Brain microvascular endothelial cell (primary cell): ENCODE results near the gene AFG1L.

Source experiments
- DNase-seq: peaks from one replicate; pipeline ENCODE4 v3.0.0-alpha.2; 2020
- H3K27ac ChIP-seq: fragments of 250-450 bp; sonication (Bioruptor Pico); 2 replicates; pipeline ENCODE4 v1.5.1; 2020; ENCODE audit warnings: mild to moderate bottlenecking, moderate library complexity
- H3K27me3 ChIP-seq: fragments of 250-450 bp; sonication (Bioruptor Pico); replicated peaks from 2 replicates; pipeline ENCODE4 v1.5.1; 2020; ENCODE audit warnings: mild to moderate bottlenecking
- H3K36me3 ChIP-seq: fragments of 250-450 bp; sonication (Bioruptor Pico); replicated peaks from 2 replicates; pipeline ENCODE4 v1.5.1; 2020; ENCODE audit warnings: mild to moderate bottlenecking
- H3K4me3 ChIP-seq: 2 replicates; pipeline ENCODE4 v1.5.1; 2011; ENCODE audit warnings: low read depth, mild to moderate bottlenecking, control low read depth, low read length, moderate library complexity
- in situ Hi-C: cut with HindIII; loops from 2 replicates; pipeline ENCODE4 v1.10.0; 2017; ENCODE audit warnings: low sequenced_read_pairs, low pct_ligation_motif_present
- TF ChIP-seq, protein P1 (sequence below): IDR thresholded peaks from 2 replicates; pipeline ENCODE4 v1.5.1; 2011; ENCODE audit warnings: low read depth, mild to moderate bottlenecking, moderate library complexity, low read length, control low read depth, inconsistent platforms; ENCODE audit errors: missing control alignments

AFG1L gene

DNA sequence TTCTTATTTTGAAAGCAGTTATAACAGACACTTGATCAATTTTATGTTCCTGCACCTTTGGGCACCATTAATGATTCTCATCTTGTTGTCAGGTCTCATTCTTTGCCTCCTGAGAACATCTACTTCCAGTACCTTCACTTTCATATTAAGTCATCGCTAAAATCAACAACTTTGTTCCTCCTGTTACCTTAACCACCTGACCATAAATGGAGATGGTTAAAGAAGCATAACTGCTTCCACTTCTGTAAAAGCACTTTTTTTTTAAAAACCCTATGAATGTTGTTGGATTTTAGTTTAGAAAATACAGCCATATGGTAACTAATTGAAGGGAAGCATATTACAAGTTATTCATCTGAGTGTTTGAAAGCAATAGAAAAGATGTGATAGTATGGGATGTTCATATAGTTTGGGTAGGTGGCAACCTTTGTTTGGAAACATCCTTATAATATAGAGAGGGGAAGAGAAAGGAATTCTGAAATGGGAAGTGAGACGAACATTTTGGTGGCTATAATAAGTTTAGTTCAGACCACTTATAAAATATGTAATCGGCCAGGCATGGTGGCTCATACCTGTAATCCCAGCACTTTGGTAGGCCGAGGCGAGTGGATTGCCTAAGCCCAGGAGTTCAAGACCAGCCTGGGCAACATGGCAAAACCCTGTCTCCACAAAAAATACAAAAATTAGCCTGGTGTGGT lies 53.9 kb downstream of the AFG1L start:
- Histone ChIP-seq H3K27me3 (no peaks in the 10 kb centered on the region), H3K36me3 (no peaks in the 10 kb centered on the region), H3K4me3 (no peak overlapping the region), H3K27ac (no peak overlapping the region)
- no peak for DNase-seq
- TF ChIP-seq, protein P1, sequence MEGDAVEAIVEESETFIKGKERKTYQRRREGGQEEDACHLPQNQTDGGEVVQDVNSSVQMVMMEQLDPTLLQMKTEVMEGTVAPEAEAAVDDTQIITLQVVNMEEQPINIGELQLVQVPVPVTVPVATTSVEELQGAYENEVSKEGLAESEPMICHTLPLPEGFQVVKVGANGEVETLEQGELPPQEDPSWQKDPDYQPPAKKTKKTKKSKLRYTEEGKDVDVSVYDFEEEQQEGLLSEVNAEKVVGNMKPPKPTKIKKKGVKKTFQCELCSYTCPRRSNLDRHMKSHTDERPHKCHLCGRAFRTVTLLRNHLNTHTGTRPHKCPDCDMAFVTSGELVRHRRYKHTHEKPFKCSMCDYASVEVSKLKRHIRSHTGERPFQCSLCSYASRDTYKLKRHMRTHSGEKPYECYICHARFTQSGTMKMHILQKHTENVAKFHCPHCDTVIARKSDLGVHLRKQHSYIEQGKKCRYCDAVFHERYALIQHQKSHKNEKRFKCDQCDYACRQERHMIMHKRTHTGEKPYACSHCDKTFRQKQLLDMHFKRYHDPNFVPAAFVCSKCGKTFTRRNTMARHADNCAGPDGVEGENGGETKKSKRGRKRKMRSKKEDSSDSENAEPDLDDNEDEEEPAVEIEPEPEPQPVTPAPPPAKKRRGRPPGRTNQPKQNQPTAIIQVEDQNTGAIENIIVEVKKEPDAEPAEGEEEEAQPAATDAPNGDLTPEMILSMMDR, result no peak
- in situ Hi-C loops, result no loop called here

DNA sequence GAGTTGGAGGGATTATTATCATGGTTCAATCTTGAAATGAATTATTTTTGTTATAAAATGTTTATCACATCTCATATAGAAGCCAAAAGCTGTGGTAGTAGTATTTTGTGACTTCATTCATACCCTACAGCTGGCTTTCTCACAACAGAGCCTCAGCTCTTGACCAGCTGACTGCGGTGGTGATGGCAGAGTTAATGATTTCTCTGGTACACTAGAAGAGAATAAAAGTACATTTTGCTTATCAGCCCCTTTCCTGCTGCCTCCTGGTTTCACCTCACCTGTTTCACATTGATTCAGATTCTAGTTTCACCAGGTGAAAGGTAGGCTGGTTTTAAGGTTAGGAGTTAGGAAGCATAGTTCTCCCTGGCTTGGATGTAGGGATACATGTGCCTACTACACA lies 55.7 kb downstream of the AFG1L start:
- DNase-seq, result no peak
- in situ Hi-C loops, result no loop called here
- TF ChIP-seq, protein P1, result no peak

DNA sequence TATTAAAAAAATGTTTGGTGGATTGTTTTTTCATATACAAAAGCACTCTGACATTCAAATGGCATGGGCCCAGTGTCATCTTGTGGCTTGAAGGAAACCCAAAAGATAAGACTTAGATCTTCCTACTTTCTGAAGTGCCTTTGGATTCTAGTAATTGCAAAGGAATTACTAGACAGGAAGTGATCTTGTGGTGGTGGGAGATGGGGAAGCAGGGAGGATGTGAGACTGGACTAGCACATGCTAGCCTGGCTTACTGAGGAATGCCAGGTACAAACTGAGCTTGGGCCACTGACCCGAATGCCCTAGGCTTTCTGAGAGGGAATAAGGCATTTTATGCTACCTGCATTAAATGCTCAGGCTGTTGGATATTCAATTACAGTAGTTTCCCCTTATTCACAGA lies 59.0 kb downstream of the AFG1L start:
- Histone ChIP-seq H3K4me3 (no peak overlapping the region), H3K27ac (no peak overlapping the region), H3K27me3 (no peaks in the 10 kb centered on the region), H3K36me3 (no peaks in the 10 kb centered on the region)
- in situ Hi-C loops, result no loop called here
- TF ChIP-seq, protein P1, result no peak
- DNase-seq, result peak; percentile 17

More for the DNA sequence above, 55.7 kb downstream of the AFG1L start:
- Histone ChIP-seq H3K4me3 (no peak overlapping the region), H3K27me3 (no peaks in the 10 kb centered on the region), H3K27ac (no peak overlapping the region), H3K36me3 (no peaks in the 10 kb centered on the region)

DNA sequence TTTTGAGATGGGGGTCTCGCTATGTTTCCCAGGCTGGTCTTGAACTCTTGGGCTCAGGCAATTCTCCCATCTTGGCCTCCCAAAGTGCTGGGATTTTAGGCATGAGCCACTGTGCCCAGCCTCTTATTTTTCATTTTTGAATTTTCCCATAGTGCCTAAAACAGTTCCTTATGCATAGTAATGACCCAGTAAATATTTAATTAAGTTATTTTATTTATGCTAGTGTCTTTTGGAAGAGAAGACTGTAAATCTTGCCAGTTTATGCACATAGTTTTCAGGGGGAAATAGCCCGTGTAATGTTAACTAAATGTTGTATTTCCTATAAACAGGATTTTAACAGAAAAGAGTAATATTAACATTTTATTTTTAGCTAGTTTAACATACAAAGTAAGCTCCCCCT lies 60.3 kb downstream of the AFG1L start:
- Histone ChIP-seq H3K27me3 (no peaks in the 10 kb centered on the region), H3K4me3 (no peak overlapping the region), H3K27ac (no peak overlapping the region), H3K36me3 (no peaks in the 10 kb centered on the region)
- DNase-seq, result no peak
- TF ChIP-seq, protein P1, result no peak
- in situ Hi-C loops, result no loop called here

DNA sequence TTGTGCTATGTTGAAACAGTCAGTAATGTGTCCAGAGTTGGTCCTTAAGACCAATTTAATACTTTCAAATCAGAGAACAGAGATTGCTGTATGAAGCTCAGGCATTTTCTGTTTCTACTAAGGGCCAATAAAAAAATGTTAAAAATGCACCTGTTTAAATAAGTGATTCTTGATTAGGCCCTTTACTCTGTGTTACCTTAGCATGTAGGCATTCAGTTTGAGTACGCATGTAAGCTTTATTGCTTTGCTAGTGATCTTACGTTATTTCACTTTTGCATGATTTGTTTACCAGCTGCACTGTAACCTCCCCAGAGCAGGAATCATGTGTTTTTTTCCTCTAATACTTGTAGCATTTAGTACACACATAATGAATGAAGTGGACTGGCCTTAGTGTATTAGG lies 61.0 kb downstream of the AFG1L start:
- TF ChIP-seq, protein P1, result no peak
- Histone ChIP-seq H3K27me3 (no peaks in the 10 kb centered on the region), H3K4me3 (no peak overlapping the region), H3K27ac (no peak overlapping the region), H3K36me3 (no peaks in the 10 kb centered on the region)
- in situ Hi-C loops, result no loop called here
- no peak for DNase-seq
